Measurements from ENCODE around the gene RPL18. TPM values are rescaled to one million over a fixed set of nuclear protein-coding genes. Genes with fewer than 3 reads are reported as not detected.
"Not testable (repeated sequence)": the region's sequence is repeated elsewhere in the genome, so short reads cannot be mapped to it uniquely, and the experiment has no call there.

Gene RPL18
- total RNA-seq, 1 donor from 2014 or later = 3,293 TPM

GRCh38 chr19:48634036-48634342 lies 15.0 kb upstream of the RPL18 start:
- Histone ChIP-seq H3K36me3 (ENCODE audit: control insufficient read depth, insufficient read depth, low read length) (no peaks in the 10 kb centered on the region), H3K27me3 (ENCODE audit: control insufficient read depth, insufficient read depth, low read length) (no peaks in the 10 kb centered on the region), H3K4me3 (ENCODE audit: low read depth, low read length) (no peak overlapping the region)
- no peak for DNase-seq (ENCODE audit: low read depth)
- TF ChIP-seq, protein P1, sequence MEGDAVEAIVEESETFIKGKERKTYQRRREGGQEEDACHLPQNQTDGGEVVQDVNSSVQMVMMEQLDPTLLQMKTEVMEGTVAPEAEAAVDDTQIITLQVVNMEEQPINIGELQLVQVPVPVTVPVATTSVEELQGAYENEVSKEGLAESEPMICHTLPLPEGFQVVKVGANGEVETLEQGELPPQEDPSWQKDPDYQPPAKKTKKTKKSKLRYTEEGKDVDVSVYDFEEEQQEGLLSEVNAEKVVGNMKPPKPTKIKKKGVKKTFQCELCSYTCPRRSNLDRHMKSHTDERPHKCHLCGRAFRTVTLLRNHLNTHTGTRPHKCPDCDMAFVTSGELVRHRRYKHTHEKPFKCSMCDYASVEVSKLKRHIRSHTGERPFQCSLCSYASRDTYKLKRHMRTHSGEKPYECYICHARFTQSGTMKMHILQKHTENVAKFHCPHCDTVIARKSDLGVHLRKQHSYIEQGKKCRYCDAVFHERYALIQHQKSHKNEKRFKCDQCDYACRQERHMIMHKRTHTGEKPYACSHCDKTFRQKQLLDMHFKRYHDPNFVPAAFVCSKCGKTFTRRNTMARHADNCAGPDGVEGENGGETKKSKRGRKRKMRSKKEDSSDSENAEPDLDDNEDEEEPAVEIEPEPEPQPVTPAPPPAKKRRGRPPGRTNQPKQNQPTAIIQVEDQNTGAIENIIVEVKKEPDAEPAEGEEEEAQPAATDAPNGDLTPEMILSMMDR (IDR thresholded peaks at IDR 0.05; ENCODE audit: insufficient read depth, low read length, poor library complexity, severe bottlenecking) = no peak

DNA sequence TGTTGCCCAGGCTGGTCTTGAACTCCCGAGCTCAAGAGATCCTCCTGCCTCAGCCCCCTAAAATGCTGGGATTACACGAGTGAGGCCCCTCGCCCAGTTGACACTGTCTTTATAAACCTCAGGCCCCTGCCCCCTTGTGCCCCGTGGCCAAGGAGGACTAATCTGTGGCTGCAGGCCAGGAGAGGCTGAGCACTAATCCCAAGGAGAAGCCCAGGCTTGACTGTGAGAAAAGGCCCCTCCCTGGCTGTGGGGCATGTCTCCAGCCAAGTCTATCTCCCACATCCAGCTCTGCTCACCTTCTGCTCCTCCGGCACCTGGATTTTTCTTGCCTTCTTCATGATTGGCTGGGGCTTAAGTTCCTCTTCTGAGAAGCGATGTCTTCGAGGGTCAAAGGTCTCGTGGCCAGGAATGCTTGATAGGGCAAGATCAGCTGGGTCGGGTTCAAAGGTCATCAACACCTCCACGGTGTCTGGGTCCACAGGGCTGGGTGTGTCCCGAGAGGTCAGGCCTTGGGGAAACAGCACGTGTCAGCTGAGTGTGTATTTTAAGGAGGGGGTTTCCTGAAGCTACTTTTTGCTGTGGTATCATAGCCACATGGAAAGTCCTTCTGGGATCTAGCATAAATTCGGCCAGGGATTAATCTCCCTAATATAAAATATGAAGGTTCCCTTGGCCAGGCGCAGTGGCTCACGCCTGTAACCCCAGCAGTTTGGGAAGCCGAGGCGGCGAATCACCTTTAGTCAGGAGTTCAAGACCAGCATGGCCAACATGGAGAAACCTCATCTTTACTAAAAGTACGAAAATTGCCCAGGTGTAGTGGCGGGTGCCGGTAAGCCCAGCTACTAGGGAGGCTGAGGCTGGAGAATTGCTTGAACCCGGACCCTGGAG lies 14.4 kb upstream of the RPL18 start:
- TF ChIP-seq, protein P1 (IDR thresholded peaks at IDR 0.05; ENCODE audit: insufficient read depth, low read length, poor library complexity, severe bottlenecking) = no peak
- H3K4me3 ChIP-seq (ENCODE audit: low read depth, low read length) = no peak overlapping the region

DNA sequence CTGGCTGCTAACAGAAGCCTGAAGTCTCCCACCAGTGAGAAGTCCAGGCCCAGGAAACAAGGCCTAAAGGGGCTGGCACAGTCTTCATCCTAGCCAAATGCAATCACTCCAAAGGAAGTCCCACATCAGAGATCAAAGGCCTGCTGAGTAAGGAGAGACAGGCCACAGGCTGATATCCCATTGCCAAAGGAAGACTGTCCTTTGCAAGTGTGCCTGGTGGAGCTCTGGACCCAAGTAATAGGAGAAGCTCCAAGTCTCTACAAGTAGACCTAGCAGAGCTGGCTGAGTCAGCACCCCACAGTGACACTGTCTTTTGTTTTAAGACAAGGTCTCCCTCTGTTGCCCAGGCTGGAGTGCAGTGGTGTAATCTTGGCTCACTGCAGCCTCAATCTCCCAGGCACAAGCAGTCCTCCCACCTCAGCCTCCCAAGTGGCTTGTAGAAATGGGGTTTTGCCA lies 13.7 kb upstream of the RPL18 start:
- no peak overlapping the region for H3K4me3 ChIP-seq (ENCODE audit: low read depth, low read length)
- TF ChIP-seq, protein P1 (IDR thresholded peaks at IDR 0.05; ENCODE audit: insufficient read depth, low read length, poor library complexity, severe bottlenecking) = no peak
- no peaks in the 10 kb centered on the region for H3K36me3 ChIP-seq (ENCODE audit: control insufficient read depth, insufficient read depth, low read length)
- DNase-seq (ENCODE audit: low read depth) = no peak
- H3K27me3 ChIP-seq (ENCODE audit: control insufficient read depth, insufficient read depth, low read length) = no peaks in the 10 kb centered on the region

More for the DNA sequence above, 14.4 kb upstream of the RPL18 start:
- no peak for DNase-seq (ENCODE audit: low read depth)
- Histone ChIP-seq H3K27me3 (ENCODE audit: control insufficient read depth, insufficient read depth, low read length) (no peaks in the 10 kb centered on the region), H3K36me3 (ENCODE audit: control insufficient read depth, insufficient read depth, low read length) (no peaks in the 10 kb centered on the region)

DNA sequence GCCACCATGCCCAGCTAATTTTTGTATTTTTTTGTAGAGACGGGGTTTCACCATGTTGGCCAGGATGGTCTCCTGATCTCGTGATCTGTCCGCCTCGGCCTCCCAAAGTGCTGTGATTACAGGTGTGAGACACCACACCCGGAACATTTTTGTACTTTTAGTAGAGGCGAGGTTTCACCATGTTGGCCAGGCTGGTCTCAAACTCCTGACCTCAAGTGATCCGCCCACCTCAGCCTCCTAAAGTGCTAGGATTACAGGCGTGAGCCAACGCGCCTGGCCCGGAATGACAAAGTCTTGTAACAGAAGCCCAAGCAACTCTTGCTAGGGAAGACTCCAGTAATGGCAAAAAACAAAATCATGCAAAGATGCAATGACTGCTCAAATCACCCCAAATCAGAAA lies 13.3 kb upstream of the RPL18 start:
- H3K27me3 ChIP-seq (ENCODE audit: control insufficient read depth, insufficient read depth, low read length); DNase-seq (ENCODE audit: low read depth); H3K4me3 ChIP-seq (ENCODE audit: low read depth, low read length); H3K36me3 ChIP-seq (ENCODE audit: control insufficient read depth, insufficient read depth, low read length): not testable (repeated sequence)

GRCh38 chr19:48631225-48631624 lies 12.2 kb upstream of the RPL18 start:
- TF ChIP-seq, protein P1 (IDR thresholded peaks at IDR 0.05; ENCODE audit: insufficient read depth, low read length, poor library complexity, severe bottlenecking) = no peak
- H3K36me3 ChIP-seq (ENCODE audit: control insufficient read depth, insufficient read depth, low read length) = no peaks in the 10 kb centered on the region
- H3K4me3 ChIP-seq (ENCODE audit: low read depth, low read length) = no peak overlapping the region
- DNase-seq (ENCODE audit: low read depth) = no peak
- H3K27me3 ChIP-seq (ENCODE audit: control insufficient read depth, insufficient read depth, low read length) = no peaks in the 10 kb centered on the region

DNA sequence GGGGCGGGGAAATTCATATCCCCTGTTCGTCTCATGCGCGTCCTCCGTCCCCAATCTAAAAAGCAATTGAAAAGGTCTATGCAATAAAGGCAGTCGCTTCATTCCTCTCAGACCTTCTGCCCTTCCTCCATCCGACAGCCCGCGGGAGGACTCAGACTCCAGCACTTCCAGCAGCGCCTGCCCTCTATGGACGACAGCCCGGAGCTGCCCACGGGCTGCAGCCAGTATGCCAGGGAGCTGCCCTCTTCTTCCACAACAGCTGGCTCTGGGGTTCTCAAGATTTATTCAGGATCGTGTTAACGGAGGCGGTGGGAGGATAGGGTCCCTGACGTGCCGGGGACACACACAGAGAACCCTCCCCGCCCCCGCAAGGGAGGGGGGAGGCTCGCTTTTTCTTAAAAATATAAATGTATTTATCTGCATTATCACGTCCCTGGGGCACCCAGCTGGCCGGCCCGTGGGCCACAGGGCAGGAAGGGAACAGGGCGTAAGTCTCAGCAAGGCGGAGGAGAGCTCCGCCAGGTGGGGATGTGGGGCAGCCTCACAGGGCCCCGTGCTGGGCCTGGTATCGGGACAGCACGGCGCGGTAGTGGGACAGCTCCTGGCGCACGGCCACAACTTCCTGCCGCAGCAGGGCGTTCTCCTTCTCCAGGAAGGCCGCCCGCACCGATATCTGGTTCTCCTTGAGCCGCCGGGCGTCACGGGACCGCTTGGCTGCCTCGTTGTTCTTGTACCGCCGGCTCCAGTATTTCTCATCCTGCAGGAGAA lies 11.5 kb upstream of the RPL18 start:
- Histone ChIP-seq H3K4me3 (ENCODE audit: low read depth, low read length) (no peak overlapping the region), H3K36me3 (ENCODE audit: control insufficient read depth, insufficient read depth, low read length) (no peaks in the 10 kb centered on the region), H3K27me3 (ENCODE audit: control insufficient read depth, insufficient read depth, low read length) (no peaks in the 10 kb centered on the region)
- TF ChIP-seq, protein P1 (IDR thresholded peaks at IDR 0.05; ENCODE audit: insufficient read depth, low read length, poor library complexity, severe bottlenecking) = peak; percentile 14
- DNase-seq (ENCODE audit: low read depth) = no peak

All from kidney epithelial cell (primary cell).